HepG2 (cell line): ENCODE measurements around the gene UBAC2. TPM values are rescaled to one million over a fixed set of nuclear protein-coding genes. Genes with fewer than 3 reads are reported as not detected.

Experiments used
- ATAC-seq: fragments of 200-7000 bp; cut with Tn5 transposase; 3 replicates; pipeline ENCODE4 v1.9.1; 2020; ENCODE audit warnings: mild to moderate bottlenecking, moderate library complexity
- BruUV-seq: library from RNA; stranded (reverse); fragments of 400-500 nt; replicated peaks from 2 replicates; lab custom pipeline; 2021; lab: Mats Ljungman, UMichigan
- CTCF ChIA-PET: fragments of 300-600 bp; formaldehyde crosslinking; extraction: SDS; loops from one replicate; lab custom pipeline; 2021; ENCODE audit warnings: low total read pairs, inconsistent platforms, low intra/inter-chr PET ratio; lab: Yijun Ruan, JAX
- POLR2A ChIA-PET: fragments of 350-600 bp; sonication (Branson Sonifier 250); formaldehyde crosslinking; loops from one replicate; lab custom pipeline; 2020; ENCODE audit warnings: antibody characterized with exemption, inconsistent platforms; lab: Yijun Ruan, JAX
- DNase-seq: peaks from one replicate; pipeline ENCODE4 v3.0.0-alpha.2; 2015; ENCODE audit warnings: low spot score
- FAIRE-seq: peaks from 3 replicates; lab custom pipeline; 2011; peaks lifted over from hg19 to GRCh38; lab: Jason Lieb, UNC
- H2AFZ ChIP-seq: one replicate; pipeline ENCODE4 v1.6.1; 2011; ENCODE audit warnings: low read length, inconsistent platforms
- H3K27ac ChIP-seq: fragments of 300-600 bp; 3 replicates; pipeline ENCODE4 v1.8.0; 2011; ENCODE audit warnings: mixed run types, mild to moderate bottlenecking, mixed read lengths, low read length, inconsistent platforms; ENCODE audit not compliant: insufficient read depth; ENCODE audit errors: extremely low read length
- H3K27me3 ChIP-seq, 2 experiments: fragments of 200-600 bp in 1 of 2; 2 replicates in 1 of 2; 3 replicates in 1 of 2; pipeline versions ENCODE4 v1.6.0 to v1.8.0; 2011; ENCODE audit warnings: low read length in 2 of 2, mild to moderate bottlenecking in 2 of 2, moderate library complexity in 2 of 2, inconsistent platforms in 1 of 2; ENCODE audit not compliant: insufficient read depth in 2 of 2, control insufficient read depth in 1 of 2
- H3K36me3 ChIP-seq, 2 experiments: fragments of 200-600 bp in 1 of 2; replicated peaks in 1 of 2; 2 replicates in 1 of 2; 3 replicates in 1 of 2; pipeline versions ENCODE4 v1.5.1 to v1.8.0; 2011; ENCODE audit warnings: low read length in 2 of 2, inconsistent platforms in 1 of 2; ENCODE audit not compliant: insufficient read depth in 2 of 2, control insufficient read depth in 1 of 2
- H3K4me1 ChIP-seq: 2 replicates; pipeline ENCODE4 v1.5.1; 2012; ENCODE audit warnings: low read length, inconsistent platforms; ENCODE audit not compliant: insufficient read depth
- H3K4me2 ChIP-seq: 2 replicates; pipeline ENCODE4 v1.6.0; 2011; ENCODE audit warnings: low read depth, low read length, inconsistent platforms
- H3K4me3 ChIP-seq, 3 experiments: fragments of 200-600 bp in 1 of 3; sonication (generic), shearing (Covaris generic) in 1 of 3; replicated peaks in 1 of 3; 2 replicates each; pipeline ENCODE4 v1.5.1; 2011 to 2016; ENCODE audit warnings: low read length in 3 of 3, inconsistent platforms in 2 of 3, low read depth in 2 of 3, mild to moderate bottlenecking in 2 of 3, control low read depth in 1 of 3, mixed read lengths in 1 of 3; ENCODE audit not compliant: insufficient read depth in 1 of 3
- H3K79me2 ChIP-seq: one replicate; pipeline ENCODE4 v1.6.1; 2011; ENCODE audit warnings: low read length, inconsistent platforms; ENCODE audit not compliant: insufficient read depth
- H3K9ac ChIP-seq: 2 replicates; pipeline ENCODE4 v1.6.0; 2011; ENCODE audit warnings: mild to moderate bottlenecking, low read depth, low read length, inconsistent platforms; ENCODE audit not compliant: insufficient read depth
- H3K9me3 ChIP-seq: 2 replicates; pipeline ENCODE4 v1.5.1; 2012; ENCODE audit warnings: mild to moderate bottlenecking, low read length
- H4K20me1 ChIP-seq: 2 replicates; pipeline ENCODE4 v1.6.0; 2011; ENCODE audit warnings: inconsistent platforms, mild to moderate bottlenecking, low read length, moderate library complexity; ENCODE audit not compliant: insufficient read depth
- FOXP1 ChIP-seq, 2 experiments: fragments of 450-650 bp in 1 of 2; IDR thresholded peaks; 2 replicates each; pipeline ENCODE4 v1.6.1; 2017 to 2018; ENCODE audit warnings: antibody characterized with exemption in 1 of 2
- NCOA2 ChIP-seq: sonication (generic); formaldehyde crosslinking; IDR thresholded peaks from 2 replicates; pipeline ENCODE4 v1.8.0; 2022; ENCODE audit warnings: inconsistent platforms
- PCBP1 ChIP-seq: fragments of 200-400 bp; formaldehyde crosslinking; IDR thresholded peaks from 2 replicates; pipeline ENCODE4 v1.6.1; 2017; ENCODE audit warnings: mild to moderate bottlenecking, low read depth, low read length, borderline replicate concordance
- RARG ChIP-seq: sonication (generic); formaldehyde crosslinking; IDR thresholded peaks from 2 replicates; pipeline ENCODE4 v1.4.0; 2020; ENCODE audit warnings: low read depth, mild to moderate bottlenecking, missing genetic modification reagents
- SKI ChIP-seq: fragments of 450-650 bp; IDR thresholded peaks from one replicate; pipeline ENCODE4 v1.6.1; 2018; ENCODE audit warnings: mild to moderate bottlenecking; ENCODE audit not compliant: partially characterized antibody
- STAG1 ChIP-seq: sonication (generic); formaldehyde crosslinking; IDR thresholded peaks from 2 replicates; pipeline ENCODE4 v1.4.0; 2020; ENCODE audit warnings: missing genetic modification reagents
- ZBTB3 ChIP-seq: sonication (generic); formaldehyde crosslinking; IDR thresholded peaks from 2 replicates; pipeline ENCODE4 v1.4.0; 2020; ENCODE audit warnings: low read depth, mild to moderate bottlenecking, moderate library complexity, missing genetic modification reagents, borderline replicate concordance
- ZNF549 ChIP-seq: sonication (generic); formaldehyde crosslinking; IDR thresholded peaks from 2 replicates; pipeline ENCODE4 v1.5.0; 2020; ENCODE audit warnings: missing genetic modification reagents
- ZNF7 ChIP-seq: IDR thresholded peaks from 2 replicates; pipeline ENCODE4 v1.6.1; 2016; ENCODE audit warnings: missing biosample characterization, missing genetic modification reagents
- ZNF703 ChIP-seq: sonication (generic); formaldehyde crosslinking; IDR thresholded peaks from 2 replicates; pipeline ENCODE4 v1.5.1; 2020; ENCODE audit warnings: missing genetic modification reagents, mild to moderate bottlenecking, moderate library complexity, borderline replicate concordance
- in situ Hi-C: cut with HindIII; loops from 2 replicates; pipeline ENCODE4 v1.10.0; 2017; ENCODE audit warnings: low pct_unique_long_range_greater_than_20kb; ENCODE audit not compliant: extremely low pct_ligation_motif_present
- intact Hi-C: fragments of 100-400 bp; cut with micrococcal nuclease; formaldehyde crosslinking; loops from one replicate; pipeline ENCODE4 v1.10.0; 2022; ENCODE audit not compliant: unreplicated experiment
- polyA plus RNA-seq, 8 experiments: library from polyadenylated mRNA; depleted of rRNA in 3 of 8; stranded (reverse) in 7 of 8; unstranded in 1 of 8; fragments of >200 nt; fragmentation: Illumina TruSeq in 4 of 8; extraction: Trizol in 4 of 8; gene quantifications; 2 replicates each; pipeline versions ENCODE4 v1.2.1 to v1.2.3, GENCODE V29; 2011 to 2016; ENCODE audit warnings: low read depth in 4 of 8, missing spikeins in 1 of 8, mixed read lengths in 1 of 8; ENCODE audit not compliant: insufficient read depth in 1 of 8
- total RNA-seq, 5 experiments: library from RNA; depleted of rRNA; stranded (reverse); fragments of >200 nt; fragmentation: Illumina TruSeq; extraction: Trizol; gene quantifications; 2 replicates each; pipeline ENCODE4 v1.2.3, GENCODE V29; 2016; ENCODE audit warnings: low read depth in 1 of 5
- TF ChIP-seq, protein P1 (sequence below): sonication (generic); formaldehyde crosslinking; IDR thresholded peaks from 2 replicates; pipeline ENCODE4 v1.8.0; 2022; ENCODE audit warnings: low read depth, missing genetic modification reagents

UBAC2 gene
- total and polyA plus RNA-seq, 2 of the 13 experiments (the other 11 are each of a cell fraction or from before 2014, with no cell fraction given) = 61.3 to 80.8 TPM

- TF ChIP-seq PCBP1 = no peak
- TF ChIP-seq, protein P1, sequence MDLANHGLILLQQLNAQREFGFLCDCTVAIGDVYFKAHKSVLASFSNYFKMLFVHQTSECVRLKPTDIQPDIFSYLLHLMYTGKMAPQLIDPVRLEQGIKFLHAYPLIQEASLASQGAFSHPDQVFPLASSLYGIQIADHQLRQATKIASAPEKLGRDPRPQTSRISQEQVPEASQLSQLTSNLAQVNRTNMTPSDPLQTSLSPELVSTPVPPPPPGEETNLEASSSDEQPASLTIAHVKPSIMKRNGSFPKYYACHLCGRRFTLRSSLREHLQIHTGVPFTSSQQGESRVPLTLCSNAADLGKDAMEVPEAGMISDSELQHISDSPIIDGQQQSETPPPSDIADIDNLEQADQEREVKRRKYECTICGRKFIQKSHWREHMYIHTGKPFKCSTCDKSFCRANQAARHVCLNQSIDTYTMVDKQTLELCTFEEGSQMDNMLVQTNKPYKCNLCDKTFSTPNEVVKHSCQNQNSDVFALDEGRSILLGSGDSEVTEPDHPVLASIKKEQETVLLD (CRISPR knock-in tag) = no peak
- TF ChIP-seq ZBTB3 (CRISPR knock-in tag) = no peak
- no peak for TF ChIP-seq SKI
- no peak for TF ChIP-seq ZNF7
- TF ChIP-seq ZNF549 (CRISPR knock-in tag) = no peak
- no peak for TF ChIP-seq NCOA2 (CRISPR knock-in tag)
- no peak for TF ChIP-seq STAG1 (CRISPR knock-in tag)
- no peak for TF ChIP-seq FOXP1 (IDR thresholded peaks at IDR 0.05)
- TF ChIP-seq FOXP1 (CRISPR knock-in tag; IDR thresholded peaks at IDR 0.05) = no peak
- TF ChIP-seq RARG (CRISPR knock-in tag) = no peak
- no peak for TF ChIP-seq ZNF703
- TF ChIP-seq, all 625 proteins: peak for 0
- intact Hi-C loops = no loop called here
- peaks cover 0 to 10% of the 10 kb centered on the region in 2 experiments; a peak in 4 of 5 replicates for H3K36me3 ChIP-seq
- ATAC-seq (no peak), DNase-seq (no peak), FAIRE-seq (no peak)
- in situ Hi-C loops = no loop called here
- no peak overlapping the region for H3K27ac ChIP-seq
- no peaks in the 10 kb centered on the region for H3K4me1 ChIP-seq
- no peak overlapping the region for H3K4me3 ChIP-seq
- no TSS peak for BruUV-seq
- H3K79me2 ChIP-seq = no peaks in the 10 kb centered on the region
- H3K9ac ChIP-seq = no peak overlapping the region
- ChIA-PET CTCF (no interaction called here), POLR2A (no interaction called here)
- H2AFZ ChIP-seq = no peak overlapping the region
- H4K20me1 ChIP-seq = no peaks in the 10 kb centered on the region
- no peaks in the 10 kb centered on the region for H3K27me3 ChIP-seq
- no peaks in the 10 kb centered on the region for H3K9me3 ChIP-seq
- no peak overlapping the region for H3K4me2 ChIP-seq
These were observed 125.4 kb downstream of the UBAC2 start for GRCh38 chr13:99326012-99326411.
